ENCODE measurements around the gene COL28A1.

COL28A1 gene

GRCh38 chr7:7418997-7419396 is 116.7 kb downstream of the COL28A1 start:
- H3K36me3 ChIP-seq (ENCODE audit: insufficient read depth, low read length) = no peaks in the 10 kb centered on the region

DNA sequence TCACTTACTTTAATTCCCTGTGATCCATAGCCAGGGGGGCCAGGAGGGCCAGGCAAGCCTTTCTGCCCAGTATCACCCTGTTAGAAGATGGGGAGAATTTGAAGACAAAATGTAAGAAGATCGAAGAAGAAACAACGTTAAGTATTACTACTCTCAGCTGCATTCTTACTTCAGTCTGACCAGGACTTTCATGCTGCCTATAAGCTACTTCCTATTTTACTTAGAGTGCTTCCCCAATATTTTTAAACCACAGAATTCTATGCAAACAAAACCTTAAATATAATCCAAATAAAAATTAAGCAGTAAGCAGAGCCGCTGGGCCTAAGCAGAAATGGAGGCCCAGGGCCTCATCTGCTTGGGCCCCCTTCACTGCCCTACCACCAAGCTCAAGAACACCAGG is 117.8 kb downstream of the COL28A1 start:
- Histone ChIP-seq H4K20me1 (ENCODE audit: insufficient read depth, low read length) (no peaks in the 10 kb centered on the region), H3K79me2 (ENCODE audit: insufficient read depth, low read length) (no peaks in the 10 kb centered on the region), H3K27me3 (ENCODE audit: insufficient read depth, low read length, poor library complexity) (peaks cover 3% of the 10 kb centered on the region), H3K36me3 (ENCODE audit: insufficient read depth, low read length) (no peaks in the 10 kb centered on the region), H3K9ac (ENCODE audit: low read depth, low read length) (no peak overlapping the region), H3K27ac (ENCODE audit: low read length) (no peak overlapping the region), H3K9me3 (ENCODE audit: insufficient read depth, low read length, severe bottlenecking) (no peaks in the 10 kb centered on the region), H3K4me3 (ENCODE audit: low read depth in 1 of 2, low read length in 2 of 2) (no peak overlapping the region), H2AFZ (ENCODE audit: low read depth, low read length) (no peak overlapping the region), H3K4me1 (ENCODE audit: insufficient read depth, low read length) (no peaks in the 10 kb centered on the region), H3K4me2 (ENCODE audit: insufficient read depth, low read length) (no peak overlapping the region)
- ATAC-seq (ENCODE audit: insufficient read depth, low read depth) = no peak
- TF ChIP-seq CTCF (IDR thresholded peaks at IDR 0.05; ENCODE audit: borderline replicate concordance, extremely low read depth, low read length, poor library complexity, severe bottlenecking) = no peak
- no peak for TF ChIP-seq EZH2 (IDR thresholded peaks at IDR 0.05; ENCODE audit: borderline replicate concordance, low read depth, low read length, severe bottlenecking)
- no peak for DNase-seq

More at GRCh38 chr7:7418997-7419396, 116.7 kb downstream of the COL28A1 start:
- no peaks in the 10 kb centered on the region for H3K9me3 ChIP-seq (ENCODE audit: insufficient read depth, low read length, severe bottlenecking)
- no peaks in the 10 kb centered on the region for H3K79me2 ChIP-seq (ENCODE audit: insufficient read depth, low read length)
- peaks cover 3% of the 10 kb centered on the region; the same call in 1 of the 2 replicates for H3K4me1 ChIP-seq (ENCODE audit: insufficient read depth, low read length)
- ATAC-seq (ENCODE audit: insufficient read depth, low read depth) (no peak), DNase-seq (no peak)
- H2AFZ ChIP-seq (ENCODE audit: low read depth, low read length) = no peak overlapping the region
- H3K27ac ChIP-seq (ENCODE audit: low read length) = no peak overlapping the region
- no peak overlapping the region for H3K4me2 ChIP-seq (ENCODE audit: insufficient read depth, low read length)
- H3K27me3 ChIP-seq (ENCODE audit: insufficient read depth, low read length, poor library complexity) = peaks cover 3% of the 10 kb centered on the region
- TF ChIP-seq CTCF (IDR thresholded peaks at IDR 0.05; ENCODE audit: borderline replicate concordance, extremely low read depth, low read length, poor library complexity, severe bottlenecking) (no peak), EZH2 (IDR thresholded peaks at IDR 0.05; ENCODE audit: borderline replicate concordance, low read depth, low read length, severe bottlenecking) (no peak)
- no peaks in the 10 kb centered on the region for H4K20me1 ChIP-seq (ENCODE audit: insufficient read depth, low read length)
- H3K9ac ChIP-seq (ENCODE audit: low read depth, low read length) = no peak overlapping the region
- no peak overlapping the region for H3K4me3 ChIP-seq (ENCODE audit: low read depth in 1 of 2, low read length in 2 of 2)

DNA sequence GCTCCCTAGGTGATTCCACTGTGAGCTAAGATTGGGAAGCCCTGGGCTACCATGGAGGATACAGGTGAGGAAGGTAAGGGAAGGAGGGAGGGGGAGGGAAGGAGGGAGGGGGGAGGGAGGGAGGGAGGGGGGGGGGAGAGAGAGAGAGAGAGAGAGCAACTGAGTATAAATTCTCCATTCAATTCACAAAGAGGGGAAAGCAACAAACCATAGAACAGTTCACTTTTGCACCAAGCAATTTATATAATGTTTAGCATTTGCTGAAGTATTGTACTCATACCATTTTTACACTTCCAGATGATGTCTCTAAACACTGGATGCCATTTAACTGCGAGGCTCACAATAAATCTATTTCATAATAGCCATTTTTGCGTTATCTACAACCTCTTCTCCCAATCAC is 118.3 kb downstream of the COL28A1 start:
- no peaks in the 10 kb centered on the region for H3K4me1 ChIP-seq (ENCODE audit: insufficient read depth, low read length)
- H3K27me3 ChIP-seq (ENCODE audit: insufficient read depth, low read length, poor library complexity) = peaks cover 3% of the 10 kb centered on the region
- no peak overlapping the region for H3K27ac ChIP-seq (ENCODE audit: low read length)
- no peak overlapping the region for H2AFZ ChIP-seq (ENCODE audit: low read depth, low read length)
- no peaks in the 10 kb centered on the region for H3K79me2 ChIP-seq (ENCODE audit: insufficient read depth, low read length)
- H4K20me1 ChIP-seq (ENCODE audit: insufficient read depth, low read length) = no peaks in the 10 kb centered on the region
- no peak for TF ChIP-seq CTCF (IDR thresholded peaks at IDR 0.05; ENCODE audit: borderline replicate concordance, extremely low read depth, low read length, poor library complexity, severe bottlenecking)
- TF ChIP-seq EZH2 (IDR thresholded peaks at IDR 0.05; ENCODE audit: borderline replicate concordance, low read depth, low read length, severe bottlenecking) = no peak
- DNase-seq (no peak), ATAC-seq (ENCODE audit: insufficient read depth, low read depth) (no peak)
- H3K4me3 ChIP-seq (ENCODE audit: low read depth in 1 of 2, low read length in 2 of 2) = no peak overlapping the region
- H3K36me3 ChIP-seq (ENCODE audit: insufficient read depth, low read length) = no peaks in the 10 kb centered on the region
- H3K9me3 ChIP-seq (ENCODE audit: insufficient read depth, low read length, severe bottlenecking) = no peaks in the 10 kb centered on the region
- H3K9ac ChIP-seq (ENCODE audit: low read depth, low read length) = no peak overlapping the region
- H3K4me2 ChIP-seq (ENCODE audit: insufficient read depth, low read length) = no peak overlapping the region
